A549 (cell line): ENCODE data around the gene ARL2BP. TPM values are rescaled to one million over a fixed set of nuclear protein-coding genes. Genes with fewer than 3 reads are reported as not detected.

Experiments used
- ATAC-seq, 2 experiments: fragments of 200-7000 bp in 1 of 2; fragments of >200 bp in 1 of 2; cut with Nextera tagmentation in 1 of 2; cut with Tn5 transposase in 1 of 2; 3 replicates each; pipeline versions ENCODE4 v1.8.0 to v1.9.1; 2018 to 2020; ENCODE audit warnings: mild to moderate bottlenecking in 1 of 2, moderate library complexity in 1 of 2
- CTCF ChIA-PET: fragments of 300-600 bp; sonication (Branson Sonifier 250); formaldehyde crosslinking; extraction: SDS; loops from one replicate; lab custom pipeline; 2021; ENCODE audit warnings: antibody characterized with exemption, inconsistent platforms; lab: Yijun Ruan, JAX
- POLR2A ChIA-PET: fragments of 350-600 bp; formaldehyde crosslinking; extraction: SDS; loops from one replicate; lab custom pipeline; 2021; ENCODE audit warnings: antibody characterized with exemption, inconsistent platforms; lab: Yijun Ruan, JAX
- DNase-seq, 2 experiments: peaks; one replicate each; pipeline versions ENCODE4 v3.0.0 to v3.0.0-alpha.2; 2011 to 2016; ENCODE audit warnings: low read depth in 1 of 2, low spot score in 1 of 2
- FAIRE-seq: peaks from 2 replicates; lab custom pipeline; 2011; peaks lifted over from hg19 to GRCh38; lab: Jason Lieb, UNC
- H3K27ac ChIP-seq, 2 experiments: fragments of >200 bp; sonication (Bioruptor Twin); formaldehyde crosslinking; 3 replicates each; pipeline ENCODE4 v1.5.1; 2016 to 2017
- H3K4me1 ChIP-seq: fragments of >200 bp; sonication (Bioruptor Twin); formaldehyde crosslinking; 3 replicates; pipeline ENCODE4 v1.6.1; 2016
- H3K4me2 ChIP-seq: fragments of >200 bp; sonication (Bioruptor Twin); formaldehyde crosslinking; 3 replicates; pipeline ENCODE4 v1.6.1; 2016
- H3K4me3 ChIP-seq: fragments of >200 bp; sonication (Bioruptor Twin); formaldehyde crosslinking; 3 replicates; pipeline ENCODE4 v1.5.1; 2016
- H3K9me3 ChIP-seq: fragments of >200 bp; sonication (Bioruptor Twin); formaldehyde crosslinking; 3 replicates; pipeline ENCODE4 v1.6.1; 2016
- CBX2 ChIP-seq: fragments of 200-600 bp; sonication (generic); IDR thresholded peaks from 2 replicates; pipeline ENCODE4 v1.6.1; 2016; ENCODE audit warnings: low read depth, mild to moderate bottlenecking, borderline replicate concordance
- CEBPB ChIP-seq, 2 experiments: fragments of >200 bp in 1 of 2; sonication (Bioruptor Twin) in 1 of 2; formaldehyde crosslinking in 1 of 2; IDR thresholded peaks; 2 replicates each; pipeline ENCODE4 v1.6.1; 2012 to 2016
- CHD4 ChIP-seq: fragments of 200-600 bp; sonication (generic); IDR thresholded peaks from 2 replicates; pipeline ENCODE4 v1.6.1; 2016; ENCODE audit warnings: antibody characterized with exemption, mild to moderate bottlenecking, borderline replicate concordance
- ESRRA ChIP-seq: fragments of 150-350 bp; IDR thresholded peaks from 2 replicates; pipeline ENCODE4 v1.6.1; 2014; ENCODE audit warnings: mild to moderate bottlenecking, low read length, borderline replicate concordance
- FOSB ChIP-seq: fragments of 250-450 bp; sonication (Bioruptor Pico); IDR thresholded peaks from 2 replicates; pipeline ENCODE4 v1.5.0; 2020; ENCODE audit warnings: mild to moderate bottlenecking, moderate library complexity
- FOXS1 ChIP-seq: fragments of 250-450 bp; sonication (Bioruptor Pico); IDR thresholded peaks from 2 replicates; pipeline ENCODE4 v1.5.0; 2020; ENCODE audit warnings: mild to moderate bottlenecking, moderate library complexity
- HOXA7 ChIP-seq: fragments of 250-450 bp; sonication (Bioruptor Pico); IDR thresholded peaks from 2 replicates; pipeline ENCODE4 v1.5.0; 2020; ENCODE audit warnings: mild to moderate bottlenecking, moderate library complexity
- MAFK ChIP-seq: fragments of 450-650 bp; IDR thresholded peaks from 2 replicates; pipeline ENCODE4 v1.6.1; 2014; ENCODE audit not compliant: partially characterized antibody
- NPAS2 ChIP-seq: fragments of 250-450 bp; sonication (Bioruptor Pico); IDR thresholded peaks from 2 replicates; pipeline ENCODE4 v1.8.0; 2022; ENCODE audit warnings: mild to moderate bottlenecking, moderate library complexity, borderline replicate concordance
- POLR2A ChIP-seq: IDR thresholded peaks from 2 replicates; pipeline ENCODE4 v1.6.1; 2012; ENCODE audit warnings: mild to moderate bottlenecking, low read length
- RAD21 ChIP-seq, 2 experiments: fragments of >200 bp in 1 of 2; sonication (Bioruptor Twin) in 1 of 2; formaldehyde crosslinking in 1 of 2; IDR thresholded peaks in 1 of 2; conservative IDR thresholded peaks in 1 of 2; 2 replicates in 1 of 2; 3 replicates in 1 of 2; pipeline ENCODE4 v1.6.1; 2012 to 2018; ENCODE audit warnings: inconsistent platforms in 1 of 2
- RARB ChIP-seq: fragments of 250-450 bp; sonication (Bioruptor Pico); IDR thresholded peaks from 2 replicates; pipeline ENCODE4 v1.8.0; 2021; ENCODE audit warnings: mild to moderate bottlenecking, moderate library complexity
- RFX5 ChIP-seq: fragments of 450-650 bp; IDR thresholded peaks from 2 replicates; pipeline ENCODE4 v1.7.1; 2014; ENCODE audit warnings: antibody characterized with exemption, mild to moderate bottlenecking, moderate library complexity
- SMC3 ChIP-seq: fragments of >200 bp; sonication (Bioruptor Twin); formaldehyde crosslinking; IDR thresholded peaks from 3 replicates; pipeline ENCODE4 v1.6.1; 2018; ENCODE audit warnings: inconsistent platforms
- SREBF2 ChIP-seq: fragments of 450-650 bp; IDR thresholded peaks from 2 replicates; pipeline ENCODE4 v1.6.1; 2014; ENCODE audit warnings: mild to moderate bottlenecking, moderate library complexity
- ZC3H11A ChIP-seq: fragments of 450-650 bp; IDR thresholded peaks from 2 replicates; pipeline ENCODE4 v1.6.1; 2014; ENCODE audit warnings: antibody characterized with exemption, mild to moderate bottlenecking
- ZFP36 ChIP-seq: fragments of 450-650 bp; IDR thresholded peaks from 2 replicates; pipeline ENCODE4 v1.6.1; 2014; ENCODE audit warnings: borderline replicate concordance; ENCODE audit not compliant: partially characterized antibody
- WGBS: methylation state at CpG from one replicate; pipeline ENCODE4 v1.1.6; 2017; ENCODE audit errors: missing lambda C conversion rate; 5-methylcytosine and 5-hydroxymethylcytosine counted together
- polyA plus RNA-seq, 4 experiments: library from polyadenylated mRNA; depleted of rRNA in 3 of 4; stranded (reverse); fragments of >200 nt; fragmentation: RNase III in 1 of 4; extraction: RNeasy Plus Mini Kit Qiagen cat#74134 plus additional on column Dnase treatment in 1 of 4; gene quantifications; 2 replicates in 3 of 4; 3 replicates in 1 of 4; pipeline ENCODE4 v1.2.3, GENCODE V29; 2011 to 2017
- TF ChIP-seq, protein P1 (sequence below): fragments of 450-650 bp; IDR thresholded peaks from 2 replicates; pipeline ENCODE4 v1.6.1; 2014; ENCODE audit warnings: antibody characterized with exemption
- TF ChIP-seq, protein P2 (sequence below): fragments of 250-450 bp; sonication (Bioruptor Pico); IDR thresholded peaks from 2 replicates; pipeline ENCODE4 v1.5.0; 2021; ENCODE audit warnings: mild to moderate bottlenecking, moderate library complexity, borderline replicate concordance
- TF ChIP-seq, protein P3 (sequence below): fragments of >200 bp; sonication (Bioruptor Twin); formaldehyde crosslinking; IDR thresholded peaks from 3 replicates; pipeline ENCODE4 v1.6.1; 2016
- TF ChIP-seq, protein P4 (sequence below): fragments of >200 bp; sonication (Bioruptor Twin); formaldehyde crosslinking; IDR thresholded peaks from 3 replicates; pipeline ENCODE4 v1.5.1; 2016
- TF ChIP-seq, protein P5 (sequence below): fragments of 250-450 bp; sonication (Bioruptor Pico); IDR thresholded peaks from 2 replicates; pipeline ENCODE4 v1.5.0; 2020; ENCODE audit warnings: low read depth, mild to moderate bottlenecking, moderate library complexity

The ARL2BP gene
- polyA plus RNA-seq, 2 of the 4 experiments (the other 2 are of a cell fraction): 67.0 to 126 TPM

DNA sequence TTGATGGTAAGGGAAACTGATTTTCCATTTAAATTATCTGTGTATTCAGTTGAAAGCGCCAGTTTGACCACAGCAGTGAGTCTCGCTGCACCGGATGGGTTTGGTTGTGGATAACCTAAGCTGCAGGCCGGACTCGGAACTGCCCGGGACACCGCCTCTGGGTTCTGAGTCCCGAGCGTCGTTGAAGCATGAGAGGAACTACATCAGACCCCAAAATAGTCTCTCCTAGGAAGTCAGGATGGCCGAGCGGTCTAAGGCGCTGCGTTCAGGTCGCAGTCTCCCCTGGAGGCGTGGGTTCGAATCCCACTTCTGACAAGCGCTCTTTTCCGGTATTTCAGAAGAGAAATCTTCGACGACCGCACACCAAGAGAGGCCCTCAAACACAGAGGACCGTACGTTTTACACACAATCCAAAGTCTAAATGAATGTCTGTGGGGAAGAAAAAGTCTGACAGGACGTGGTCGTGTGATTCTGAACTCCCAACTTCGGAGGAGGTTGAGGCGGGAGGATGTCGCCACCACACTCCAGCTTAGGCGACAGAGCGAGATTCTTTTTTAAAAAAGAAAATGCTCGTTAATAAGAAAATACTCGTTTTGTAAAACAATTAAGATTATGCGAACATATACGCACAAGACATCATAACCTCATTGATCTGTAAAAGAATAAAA is 54.8 kb downstream of the ARL2BP start (continued):
- TF ChIP-seq SMC3: peak; percentile 37; the same call in 2 of the 3 replicates
- TF ChIP-seq FOXS1 (CRISPR knock-in tag): no peak; the same call in 1 of the 2 replicates
- TF ChIP-seq RFX5: no peak
- no peak for TF ChIP-seq POLR2A
- no peak for TF ChIP-seq NPAS2
- TF ChIP-seq ESRRA: no peak
- no peak for TF ChIP-seq ZC3H11A
- TF ChIP-seq, protein P1, sequence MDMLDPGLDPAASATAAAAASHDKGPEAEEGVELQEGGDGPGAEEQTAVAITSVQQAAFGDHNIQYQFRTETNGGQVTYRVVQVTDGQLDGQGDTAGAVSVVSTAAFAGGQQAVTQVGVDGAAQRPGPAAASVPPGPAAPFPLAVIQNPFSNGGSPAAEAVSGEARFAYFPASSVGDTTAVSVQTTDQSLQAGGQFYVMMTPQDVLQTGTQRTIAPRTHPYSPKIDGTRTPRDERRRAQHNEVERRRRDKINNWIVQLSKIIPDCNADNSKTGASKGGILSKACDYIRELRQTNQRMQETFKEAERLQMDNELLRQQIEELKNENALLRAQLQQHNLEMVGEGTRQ: no peak
- no peak; a peak in 1 of 4 replicates for TF ChIP-seq CEBPB (IDR thresholded peaks at IDR 0.05)
- TF ChIP-seq RAD21 (conservative IDR thresholded peaks at IDR 0.05 in 1 of 2, IDR thresholded peaks at IDR 0.05 in 1 of 2): peak in 1 of 2 experiments; percentile 17; a peak in 2 of 5 replicates
- peak; percentile 61; the same call in 1 of the 2 replicates for TF ChIP-seq HOXA7
- TF ChIP-seq SREBF2: peak; percentile 88
- peak; percentile 27; the same call in 1 of the 2 replicates for TF ChIP-seq CHD4
- TF ChIP-seq, protein P2, sequence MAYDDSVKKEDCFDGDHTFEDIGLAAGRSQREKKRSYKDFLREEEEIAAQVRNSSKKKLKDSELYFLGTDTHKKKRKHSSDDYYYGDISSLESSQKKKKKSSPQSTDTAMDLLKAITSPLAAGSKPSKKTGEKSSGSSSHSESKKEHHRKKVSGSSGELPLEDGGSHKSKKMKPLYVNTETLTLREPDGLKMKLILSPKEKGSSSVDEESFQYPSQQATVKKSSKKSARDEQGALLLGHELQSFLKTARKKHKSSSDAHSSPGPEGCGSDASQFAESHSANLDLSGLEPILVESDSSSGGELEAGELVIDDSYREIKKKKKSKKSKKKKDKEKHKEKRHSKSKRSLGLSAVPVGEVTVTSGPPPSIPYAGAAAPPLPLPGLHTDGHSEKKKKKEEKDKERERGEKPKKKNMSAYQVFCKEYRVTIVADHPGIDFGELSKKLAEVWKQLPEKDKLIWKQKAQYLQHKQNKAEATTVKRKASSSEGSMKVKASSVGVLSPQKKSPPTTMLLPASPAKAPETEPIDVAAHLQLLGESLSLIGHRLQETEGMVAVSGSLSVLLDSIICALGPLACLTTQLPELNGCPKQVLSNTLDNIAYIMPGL (CRISPR knock-in tag): peak; percentile 83
- no peak for TF ChIP-seq MAFK

DNA sequence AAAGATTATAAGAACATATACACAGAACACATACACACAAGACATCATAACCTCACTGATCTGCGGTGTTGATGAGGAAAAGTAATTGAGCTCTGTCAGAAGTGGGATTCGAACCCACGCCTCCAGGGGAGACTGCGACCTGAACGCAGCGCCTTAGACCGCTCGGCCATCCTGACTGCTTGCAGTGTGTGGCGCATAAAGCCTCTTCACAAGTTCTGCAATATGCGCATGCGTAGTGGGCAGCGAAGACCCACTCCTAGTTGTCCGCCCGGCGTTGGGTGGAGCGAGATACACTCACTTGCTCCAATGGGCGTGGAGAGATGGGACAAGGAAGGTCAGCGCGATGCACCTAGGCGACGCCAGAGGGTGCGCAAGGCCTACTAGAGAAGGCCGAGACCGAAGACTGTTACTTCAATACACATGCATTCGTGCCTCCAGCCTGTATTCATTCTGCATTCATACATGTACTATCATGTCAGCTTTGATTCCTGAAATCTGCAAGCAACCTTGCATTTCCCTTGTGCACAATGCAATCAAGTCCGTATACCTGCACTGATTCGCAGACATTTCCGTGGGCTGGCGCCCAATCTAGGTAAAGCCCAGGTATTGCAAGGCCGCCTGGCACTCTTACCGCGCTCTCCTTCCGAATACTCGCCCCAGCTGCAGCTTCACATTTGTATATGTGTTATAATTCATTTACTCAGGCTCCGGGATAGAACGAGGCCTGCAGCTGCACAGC is 55.5 kb downstream of the ARL2BP start:
- H3K4me3 ChIP-seq: peak overlapping the region; percentile 37
- ATAC-seq (peak; percentile 77 to 83), FAIRE-seq (peak; percentile 92), DNase-seq (peak; percentile 93 to 99)
- peak overlapping the region; percentile 75 for H3K4me2 ChIP-seq
- peaks cover 23% of the 10 kb centered on the region for H3K4me1 ChIP-seq
- H3K9me3 ChIP-seq: no peaks in the 10 kb centered on the region
- ChIA-PET CTCF (interaction anchor here (0.6 to 18.6 kb wide), 70 partner anchors 10 to 386 kb away, joined by 3 to 709 read pairs (median 5); partner anchors contain the start of genes ARL2BP, CCL17, CIAPIN1 and COQ9), POLR2A (interaction anchor here (1.2 to 1.8 kb wide), 7 partner anchors 16 to 162 kb away, joined by 3 to 11 read pairs (median 8); partner anchors contain the start of genes ARL2BP, CIAPIN1, COQ9 and PLLP)
- TF ChIP-seq SREBF2 (peak; percentile 99), FOSB (CRISPR knock-in tag) (no peak), CBX2 (no peak), RAD21 (conservative IDR thresholded peaks at IDR 0.05 in 1 of 2, IDR thresholded peaks at IDR 0.05 in 1 of 2) (peak; percentile 99 to 100), ZFP36 (no peak), SMC3 (peak; percentile 100), RARB (CRISPR knock-in tag) (no peak)
- TF ChIP-seq, protein P3, sequence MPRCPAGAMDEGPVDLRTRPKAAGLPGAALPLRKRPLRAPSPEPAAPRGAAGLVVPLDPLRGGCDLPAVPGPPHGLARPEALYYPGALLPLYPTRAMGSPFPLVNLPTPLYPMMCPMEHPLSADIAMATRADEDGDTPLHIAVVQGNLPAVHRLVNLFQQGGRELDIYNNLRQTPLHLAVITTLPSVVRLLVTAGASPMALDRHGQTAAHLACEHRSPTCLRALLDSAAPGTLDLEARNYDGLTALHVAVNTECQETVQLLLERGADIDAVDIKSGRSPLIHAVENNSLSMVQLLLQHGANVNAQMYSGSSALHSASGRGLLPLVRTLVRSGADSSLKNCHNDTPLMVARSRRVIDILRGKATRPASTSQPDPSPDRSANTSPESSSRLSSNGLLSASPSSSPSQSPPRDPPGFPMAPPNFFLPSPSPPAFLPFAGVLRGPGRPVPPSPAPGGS: no peak
- TF ChIP-seq, protein P4, sequence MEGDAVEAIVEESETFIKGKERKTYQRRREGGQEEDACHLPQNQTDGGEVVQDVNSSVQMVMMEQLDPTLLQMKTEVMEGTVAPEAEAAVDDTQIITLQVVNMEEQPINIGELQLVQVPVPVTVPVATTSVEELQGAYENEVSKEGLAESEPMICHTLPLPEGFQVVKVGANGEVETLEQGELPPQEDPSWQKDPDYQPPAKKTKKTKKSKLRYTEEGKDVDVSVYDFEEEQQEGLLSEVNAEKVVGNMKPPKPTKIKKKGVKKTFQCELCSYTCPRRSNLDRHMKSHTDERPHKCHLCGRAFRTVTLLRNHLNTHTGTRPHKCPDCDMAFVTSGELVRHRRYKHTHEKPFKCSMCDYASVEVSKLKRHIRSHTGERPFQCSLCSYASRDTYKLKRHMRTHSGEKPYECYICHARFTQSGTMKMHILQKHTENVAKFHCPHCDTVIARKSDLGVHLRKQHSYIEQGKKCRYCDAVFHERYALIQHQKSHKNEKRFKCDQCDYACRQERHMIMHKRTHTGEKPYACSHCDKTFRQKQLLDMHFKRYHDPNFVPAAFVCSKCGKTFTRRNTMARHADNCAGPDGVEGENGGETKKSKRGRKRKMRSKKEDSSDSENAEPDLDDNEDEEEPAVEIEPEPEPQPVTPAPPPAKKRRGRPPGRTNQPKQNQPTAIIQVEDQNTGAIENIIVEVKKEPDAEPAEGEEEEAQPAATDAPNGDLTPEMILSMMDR: peak; percentile 95
- TF ChIP-seq, protein P5, sequence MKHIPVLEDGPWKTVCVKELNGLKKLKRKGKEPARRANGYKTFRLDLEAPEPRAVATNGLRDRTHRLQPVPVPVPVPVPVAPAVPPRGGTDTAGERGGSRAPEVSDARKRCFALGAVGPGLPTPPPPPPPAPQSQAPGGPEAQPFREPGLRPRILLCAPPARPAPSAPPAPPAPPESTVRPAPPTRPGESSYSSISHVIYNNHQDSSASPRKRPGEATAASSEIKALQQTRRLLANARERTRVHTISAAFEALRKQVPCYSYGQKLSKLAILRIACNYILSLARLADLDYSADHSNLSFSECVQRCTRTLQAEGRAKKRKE (CRISPR knock-in tag): no peak
- TF ChIP-seq, protein P2 (CRISPR knock-in tag): no peak
- 21% methylated on average over 33 of the region's 36 CpGs for WGBS
- peak overlapping the region; percentile 42 to 70; a peak in 4 of 6 replicates for H3K27ac ChIP-seq
